ENCODE results near the gene TYW1B.
"Not testable (repeated sequence)": the region's sequence is repeated elsewhere in the genome, so short reads cannot be mapped to it uniquely, and the experiment has no call there.

Gene TYW1B

DNA sequence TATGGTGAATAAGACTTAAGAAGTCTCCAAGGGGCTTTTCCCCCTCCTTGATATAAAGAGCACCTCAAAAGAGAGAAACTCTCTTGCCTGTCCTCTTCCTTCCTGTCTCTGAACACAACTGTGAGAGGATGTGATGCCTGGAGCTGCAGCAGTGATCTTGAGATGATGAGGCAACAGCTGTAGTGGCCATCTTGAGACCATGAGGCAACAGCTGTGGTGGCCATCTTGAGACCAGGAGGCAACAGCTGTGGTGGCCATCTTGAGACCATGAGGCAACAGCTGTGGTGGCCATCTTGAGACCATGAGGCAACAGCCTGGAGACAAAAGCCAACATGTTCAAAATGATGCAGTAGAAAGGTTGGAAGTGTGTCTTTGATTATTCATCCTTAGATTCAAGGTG is 277.5 kb downstream of the TYW1B start:
- DNase-seq: not testable (repeated sequence)

DNA sequence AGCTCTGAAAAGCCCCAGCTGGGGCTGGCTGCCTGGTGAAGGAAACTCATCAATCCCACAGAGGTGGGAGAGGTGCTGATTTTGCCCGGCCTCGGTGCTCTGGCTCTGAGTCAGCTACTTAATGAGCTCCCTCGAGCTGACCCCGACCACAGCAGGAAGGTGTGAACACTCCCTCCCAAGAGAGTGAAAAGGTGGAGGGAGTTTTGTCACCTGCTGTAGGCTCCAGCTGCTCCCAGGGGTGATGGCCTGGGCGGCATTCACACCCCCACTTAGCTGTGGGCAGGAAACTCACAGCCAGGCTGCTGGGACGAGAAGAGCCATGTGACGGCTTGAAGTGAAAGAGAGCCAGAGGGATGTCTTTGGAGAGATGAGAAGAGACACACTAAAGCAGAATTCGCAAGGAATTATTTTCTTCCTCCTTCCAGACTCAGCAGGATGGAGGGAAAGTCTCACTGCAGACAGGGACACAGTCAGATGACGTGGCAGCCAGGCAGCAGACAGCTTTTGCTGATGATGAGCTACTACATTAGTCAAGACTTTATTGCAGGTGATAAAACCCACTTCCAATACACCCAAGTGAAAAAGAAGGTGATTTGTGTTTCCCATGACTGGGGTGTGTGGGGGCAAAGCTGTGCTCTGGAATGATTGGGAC is 281.3 kb downstream of the TYW1B start:
- not testable (repeated sequence) for DNase-seq

DNA sequence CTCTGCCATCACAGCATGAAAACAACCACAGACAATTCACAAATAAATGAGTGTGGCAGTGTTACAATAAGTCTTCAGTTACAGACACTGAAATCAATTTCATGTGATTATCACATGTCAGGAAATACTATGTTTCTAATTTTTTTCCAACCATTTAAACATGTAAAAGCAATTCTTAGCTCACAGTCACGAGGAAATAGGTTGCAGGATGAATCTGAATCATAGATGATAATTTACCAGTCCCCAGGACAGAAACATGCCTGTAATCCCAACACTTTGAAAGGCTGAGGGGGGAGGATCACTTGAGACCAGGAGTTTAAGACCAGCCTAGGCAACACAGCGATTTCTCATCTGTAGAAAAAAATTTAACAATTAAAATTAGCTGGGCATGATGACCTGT is 283.5 kb downstream of the TYW1B start:
- DNase-seq: not testable (repeated sequence)

DNA sequence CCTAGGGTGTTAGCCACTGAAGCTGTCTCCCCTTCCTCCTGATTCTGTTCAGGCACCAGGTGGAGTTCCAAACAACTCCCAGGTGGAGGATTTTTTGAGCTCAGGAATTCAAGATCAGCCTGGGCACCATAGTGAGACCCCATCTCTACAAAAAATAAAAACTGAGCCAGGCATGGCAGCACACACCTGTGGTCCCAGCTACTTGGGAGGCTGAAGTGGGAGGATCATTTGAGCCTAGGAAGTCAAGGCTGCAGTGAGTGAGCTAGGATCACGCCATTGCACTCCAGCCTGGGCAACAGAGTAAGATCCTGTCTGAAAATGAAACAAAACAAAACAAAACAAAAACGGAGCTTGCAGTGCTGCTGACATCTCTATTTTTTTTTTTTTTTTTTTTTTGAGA is 287.1 kb downstream of the TYW1B start:
- DNase-seq: no peak

DNA sequence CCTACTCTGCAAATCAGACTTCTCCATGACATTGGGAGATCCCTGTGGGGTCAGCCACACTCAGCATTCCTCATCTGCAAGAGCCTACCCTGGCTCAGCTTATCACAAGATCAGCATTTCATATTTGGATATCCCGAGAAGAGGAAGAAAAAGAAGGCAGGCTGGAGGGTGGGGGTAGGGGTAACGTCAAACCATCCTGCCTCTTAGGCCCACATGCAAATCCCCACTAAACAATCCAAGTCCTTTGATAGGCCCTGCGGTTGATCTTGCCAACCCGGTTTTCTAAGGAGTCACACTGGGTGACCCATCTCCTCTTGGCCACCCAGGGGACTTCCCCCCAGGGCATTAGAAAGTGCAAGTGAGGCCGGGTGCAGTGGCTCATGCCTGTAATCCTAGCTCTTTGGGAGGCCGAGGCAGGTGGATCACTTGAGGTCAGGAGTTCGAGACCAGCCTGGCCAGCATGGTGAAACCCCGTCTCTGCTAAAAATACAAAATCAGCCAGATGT is 287.8 kb downstream of the TYW1B start:
- DNase-seq: no peak

DNA sequence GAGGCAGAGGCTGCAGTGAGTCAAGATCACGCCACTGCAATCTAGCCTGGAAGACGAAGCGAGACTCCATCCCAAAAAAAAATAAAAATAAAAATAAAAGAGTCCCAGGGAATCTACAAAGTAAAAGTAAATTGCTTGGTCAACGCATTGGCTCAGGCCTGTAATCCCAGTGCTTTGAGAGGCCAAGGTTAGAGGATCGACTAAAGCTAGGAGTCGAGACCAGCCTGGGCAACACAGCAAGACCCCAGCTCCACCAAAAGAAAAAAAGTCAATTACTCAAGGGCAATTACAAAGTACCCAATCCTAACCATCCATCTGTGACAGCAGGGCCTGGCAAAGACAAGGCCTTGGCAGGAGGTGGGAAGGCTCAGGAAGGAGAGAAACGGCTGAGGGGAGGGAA is 288.3 kb downstream of the TYW1B start:
- no peak for DNase-seq

DNA sequence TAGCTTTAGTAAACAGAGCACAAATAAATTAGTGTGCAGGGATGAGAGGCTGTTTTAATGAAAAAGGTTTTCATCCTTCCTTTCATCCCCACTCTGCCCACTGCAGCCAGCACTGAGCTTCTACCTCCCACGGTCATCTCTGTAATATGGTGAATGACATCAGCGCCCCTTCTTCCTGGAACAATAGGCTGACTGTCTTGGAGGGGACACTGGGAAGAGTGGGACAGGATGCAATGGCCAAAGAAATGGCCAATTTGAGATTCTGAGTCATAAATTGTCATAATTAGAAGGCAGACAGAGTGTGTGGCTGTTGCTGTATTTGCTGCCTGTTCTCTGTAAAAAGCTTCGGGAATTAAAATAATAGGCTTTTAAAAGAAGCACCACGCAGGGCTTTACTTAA is 289.1 kb downstream of the TYW1B start:
- DNase-seq: no peak

DNA sequence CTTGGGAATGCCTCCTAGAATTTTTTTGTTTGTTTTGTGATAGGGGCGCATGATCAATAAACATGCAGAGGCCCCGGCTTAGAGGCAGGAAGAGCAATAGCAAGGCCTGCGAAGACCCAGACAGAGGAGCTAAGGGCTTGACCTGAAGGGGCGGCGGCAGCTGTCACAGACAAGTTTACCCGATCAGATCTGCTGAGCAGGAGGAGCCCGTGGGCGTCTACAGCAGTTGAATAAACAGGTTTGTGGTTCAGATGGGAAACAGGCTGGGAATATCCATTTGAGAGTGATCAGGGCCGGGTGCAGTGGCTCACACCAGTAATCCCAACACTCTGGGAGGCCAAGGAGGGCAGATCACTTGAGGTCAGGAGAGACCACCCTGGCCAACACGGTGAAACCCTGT is 289.9 kb downstream of the TYW1B start:
- DNase-seq: no peak

DNA sequence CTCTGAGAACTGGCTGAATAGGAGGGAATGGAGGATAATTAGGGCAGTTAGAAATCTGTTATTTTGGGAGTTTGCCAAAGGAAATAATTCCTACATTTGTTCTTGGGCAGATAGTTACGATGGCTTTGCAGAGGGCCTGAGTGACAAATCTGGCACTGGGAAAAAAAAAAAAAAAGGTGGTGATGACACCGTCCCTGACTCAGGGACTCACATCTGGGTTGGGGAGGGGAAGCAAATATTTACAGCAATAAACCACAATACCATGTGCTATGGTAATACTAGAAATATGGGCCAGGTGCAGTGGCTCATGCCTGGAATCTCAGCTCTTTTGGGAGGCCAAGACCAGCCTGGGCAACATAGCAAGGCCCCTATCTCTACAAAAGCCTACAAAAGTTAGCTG is 292.0 kb downstream of the TYW1B start:
- DNase-seq: not testable (repeated sequence)

DNA sequence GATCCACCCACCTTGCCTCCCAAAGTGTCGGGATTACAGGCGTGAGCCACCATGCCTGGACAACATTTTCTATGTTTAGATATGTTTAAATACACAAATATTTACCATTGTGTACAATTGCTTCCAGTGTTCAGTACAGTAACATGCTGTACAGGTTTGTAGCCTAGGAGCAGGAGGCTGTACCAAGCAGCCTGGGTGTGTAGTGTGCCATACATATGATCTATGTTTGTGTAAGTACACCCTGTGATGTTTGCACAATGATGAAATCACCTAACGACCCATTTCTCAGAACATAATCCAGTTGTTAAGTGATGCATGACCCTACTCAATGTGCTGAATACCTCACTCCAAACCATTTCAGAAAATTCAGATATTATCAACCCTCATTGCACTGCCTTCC is 297.0 kb downstream of the TYW1B start:
- DNase-seq: not testable (repeated sequence)

Data from activated naive CD4-positive, alpha-beta T cell treated with anti-CD3 and anti-CD28 coated beads, Interleukin-2, amount 50 U/mL, for 16 hours (primary cell).